ENCODE results near the gene L1CAM. TPM values are rescaled to one million over a fixed set of nuclear protein-coding genes. Genes with fewer than 3 reads are reported as not detected.

The L1CAM gene
- total RNA-seq, 6 experiments from 2014 or later = 0.33 to 0.64 (median 0.47) TPM; not detected in 2

- no peak for TF ChIP-seq CTCF (IDR thresholded peaks at IDR 0.05)
- Histone ChIP-seq H3K4me3 (peak overlapping the region in 1 of 3 donors; percentile 31), H3K36me3 (no peaks in the 10 kb centered on the region), H3K27ac (no peak overlapping the region), H3K27me3 (peaks cover 0 to 27% of the 10 kb centered on the region in 2 donors), H3K9me3 (no peaks in the 10 kb centered on the region), H3K4me1 (no peaks in the 10 kb centered on the region)
- DNase-seq (no peak), ATAC-seq (no peak)
- 40% methylated on average over 2 of the region's 27 CpGs for WGBS (ENCODE audit: insufficient coverage, low coverage, low lambda C conversion rate, missing lambda C conversion rate)
- intact Hi-C loops (cut with DNase I) = no loop called here
Observed at GRCh38 chrX:153829549-153829798, 56.5 kb downstream of the L1CAM start.

GRCh38 chrX:153828723-153829548 lies 57.0 kb downstream of the L1CAM start:
- Histone ChIP-seq H3K4me1 (no peaks in the 10 kb centered on the region), H3K4me3 (peak overlapping the region in 1 of 3 donors; percentile 31), H3K27me3 (peaks cover 0 to 27% of the 10 kb centered on the region in 2 donors), H3K27ac (no peak overlapping the region), H3K36me3 (no peaks in the 10 kb centered on the region), H3K9me3 (no peaks in the 10 kb centered on the region)
- intact Hi-C loops (cut with DNase I) = no loop called here
- ATAC-seq = no peak
- DNase-seq = no peak
- 15% methylated on average over 19 of the region's 50 CpGs for WGBS (ENCODE audit: insufficient coverage, low coverage, low lambda C conversion rate, missing lambda C conversion rate)
- TF ChIP-seq CTCF (IDR thresholded peaks at IDR 0.05) (no peak), POLR2A (IDR thresholded peaks at IDR 0.05) (no peak)

GRCh38 chrX:153828308-153828707 lies 57.7 kb downstream of the L1CAM start:
- WGBS (ENCODE audit: insufficient coverage, low coverage, low lambda C conversion rate, missing lambda C conversion rate) = 28% methylated on average over 2 of the region's 17 CpGs
- TF ChIP-seq CTCF (IDR thresholded peaks at IDR 0.05) (no peak), POLR2A (IDR thresholded peaks at IDR 0.05) (no peak)
- Histone ChIP-seq H3K27ac (no peak overlapping the region), H3K9me3 (no peaks in the 10 kb centered on the region), H3K4me3 (peak overlapping the region in 1 of 3 donors; percentile 11), H3K27me3 (peaks cover 0 to 27% of the 10 kb centered on the region in 2 donors), H3K36me3 (no peaks in the 10 kb centered on the region), H3K4me1 (no peaks in the 10 kb centered on the region)
- ATAC-seq = no peak
- intact Hi-C loops (cut with DNase I) = no loop called here
- no peak for DNase-seq

- intact Hi-C loops (cut with DNase I) = no loop called here
- ATAC-seq (no peak), DNase-seq (no peak)
- Histone ChIP-seq H3K27me3 (peaks cover 0 to 27% of the 10 kb centered on the region in 2 donors), H3K4me1 (no peaks in the 10 kb centered on the region), H3K9me3 (no peaks in the 10 kb centered on the region), H3K36me3 (no peaks in the 10 kb centered on the region), H3K27ac (no peak overlapping the region), H3K4me3 (no peak overlapping the region)
- WGBS (ENCODE audit: insufficient coverage, low coverage, low lambda C conversion rate, missing lambda C conversion rate) = 62% methylated on average over 8 of the region's 9 CpGs
- TF ChIP-seq POLR2A (IDR thresholded peaks at IDR 0.05) (no peak), CTCF (IDR thresholded peaks at IDR 0.05) (no peak)
Observed at GRCh38 chrX:153827903-153828302, 58.1 kb downstream of the L1CAM start.
